C4-2B (cell line): ENCODE data around the gene DGKB.

Source experiments
- ZFX ChIP-seq: fragments of 450-650 bp; IDR thresholded peaks from 2 replicates; pipeline ENCODE4 v1.6.1; 2017
- TF ChIP-seq, protein P1 (sequence below): fragments of 450-650 bp; conservative IDR thresholded peaks from 2 replicates; pipeline ENCODE4 v1.5.1; 2017; ENCODE audit warnings: mild to moderate bottlenecking

DNA sequence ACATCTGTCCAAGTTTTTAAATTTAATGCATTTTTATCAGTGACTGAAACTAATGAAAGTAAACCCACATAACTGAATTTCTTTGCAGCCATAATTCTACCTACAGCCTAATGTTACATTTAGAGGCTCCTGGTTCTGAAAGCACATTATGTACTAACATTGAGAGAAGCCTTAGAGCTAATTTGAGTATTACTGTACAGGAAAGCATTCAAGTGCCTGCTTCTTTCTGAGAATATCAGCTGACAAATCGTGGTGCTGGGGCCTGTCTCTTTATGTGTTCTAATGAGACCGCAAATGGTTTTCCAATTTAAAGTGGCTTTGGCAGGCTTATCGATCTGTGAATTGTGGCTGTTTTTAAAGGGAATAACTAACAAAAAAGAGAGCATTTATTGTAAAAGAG, 32.3 kb upstream of the DGKB start:
- TF ChIP-seq, protein P1, sequence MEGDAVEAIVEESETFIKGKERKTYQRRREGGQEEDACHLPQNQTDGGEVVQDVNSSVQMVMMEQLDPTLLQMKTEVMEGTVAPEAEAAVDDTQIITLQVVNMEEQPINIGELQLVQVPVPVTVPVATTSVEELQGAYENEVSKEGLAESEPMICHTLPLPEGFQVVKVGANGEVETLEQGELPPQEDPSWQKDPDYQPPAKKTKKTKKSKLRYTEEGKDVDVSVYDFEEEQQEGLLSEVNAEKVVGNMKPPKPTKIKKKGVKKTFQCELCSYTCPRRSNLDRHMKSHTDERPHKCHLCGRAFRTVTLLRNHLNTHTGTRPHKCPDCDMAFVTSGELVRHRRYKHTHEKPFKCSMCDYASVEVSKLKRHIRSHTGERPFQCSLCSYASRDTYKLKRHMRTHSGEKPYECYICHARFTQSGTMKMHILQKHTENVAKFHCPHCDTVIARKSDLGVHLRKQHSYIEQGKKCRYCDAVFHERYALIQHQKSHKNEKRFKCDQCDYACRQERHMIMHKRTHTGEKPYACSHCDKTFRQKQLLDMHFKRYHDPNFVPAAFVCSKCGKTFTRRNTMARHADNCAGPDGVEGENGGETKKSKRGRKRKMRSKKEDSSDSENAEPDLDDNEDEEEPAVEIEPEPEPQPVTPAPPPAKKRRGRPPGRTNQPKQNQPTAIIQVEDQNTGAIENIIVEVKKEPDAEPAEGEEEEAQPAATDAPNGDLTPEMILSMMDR = no peak
- no peak for TF ChIP-seq ZFX
